A204.1 (cell line): ENCODE data around the gene NUP93.

Experiments used
- FAIRE-seq: peaks from 2 replicates; lab custom pipeline; 2012; peaks lifted over from hg19 to GRCh38; lab: Jason Lieb, UNC

NUP93 gene

GRCh38 chr16:56897026-56897799 is 167.3 kb downstream of the NUP93 start:
- no peak for FAIRE-seq

GRCh38 chr16:56898847-56899246 is 168.9 kb downstream of the NUP93 start:
- no peak for FAIRE-seq
